Kidney epithelial cell (primary cell): ENCODE data around the gene LSS. TPM values are rescaled to one million over a fixed set of nuclear protein-coding genes. Genes with fewer than 3 reads are reported as not detected.
"Not testable (repeated sequence)": the region's sequence is repeated elsewhere in the genome, so short reads cannot be mapped to it uniquely, and the experiment has no call there.

Source experiments
- DNase-seq: peaks from one replicate; pipeline ENCODE4 v3.0.0-alpha.2; 2010; ENCODE audit warnings: low read depth
- H3K27me3 ChIP-seq: 2 replicates; pipeline ENCODE4 v1.6.0; 2011; ENCODE audit warnings: low read length; ENCODE audit not compliant: control insufficient read depth, insufficient read depth
- H3K36me3 ChIP-seq: 2 replicates; pipeline ENCODE4 v1.5.1; 2011; ENCODE audit warnings: low read length; ENCODE audit not compliant: control insufficient read depth, insufficient read depth
- H3K4me3 ChIP-seq: 2 replicates; pipeline ENCODE4 v1.5.1; 2011; ENCODE audit warnings: low read depth, mild to moderate bottlenecking, control low read depth, low read length
- CTCF ChIP-seq: IDR thresholded peaks from 2 replicates; pipeline ENCODE4 v1.5.1; 2011; ENCODE audit warnings: mild to moderate bottlenecking, moderate library complexity, low read length, control low read depth, inconsistent platforms; ENCODE audit not compliant: insufficient read depth, poor library complexity, severe bottlenecking
- total RNA-seq: library from RNA; depleted of rRNA; stranded (reverse); fragments of >200 nt; gene quantifications from 2 replicates; pipeline ENCODE4 v1.2.3, GENCODE V29; 2015

Gene LSS
- total RNA-seq, 1 donor from 2014 or later: 74.5 TPM

GRCh38 chr21:46203203-46203600 lies 25.4 kb downstream of the LSS start:
- Histone ChIP-seq H3K36me3 (peaks cover 2% of the 10 kb centered on the region), H3K4me3 (no peak overlapping the region), H3K27me3 (no peaks in the 10 kb centered on the region)
- TF ChIP-seq CTCF: no peak
- DNase-seq: no peak

DNA sequence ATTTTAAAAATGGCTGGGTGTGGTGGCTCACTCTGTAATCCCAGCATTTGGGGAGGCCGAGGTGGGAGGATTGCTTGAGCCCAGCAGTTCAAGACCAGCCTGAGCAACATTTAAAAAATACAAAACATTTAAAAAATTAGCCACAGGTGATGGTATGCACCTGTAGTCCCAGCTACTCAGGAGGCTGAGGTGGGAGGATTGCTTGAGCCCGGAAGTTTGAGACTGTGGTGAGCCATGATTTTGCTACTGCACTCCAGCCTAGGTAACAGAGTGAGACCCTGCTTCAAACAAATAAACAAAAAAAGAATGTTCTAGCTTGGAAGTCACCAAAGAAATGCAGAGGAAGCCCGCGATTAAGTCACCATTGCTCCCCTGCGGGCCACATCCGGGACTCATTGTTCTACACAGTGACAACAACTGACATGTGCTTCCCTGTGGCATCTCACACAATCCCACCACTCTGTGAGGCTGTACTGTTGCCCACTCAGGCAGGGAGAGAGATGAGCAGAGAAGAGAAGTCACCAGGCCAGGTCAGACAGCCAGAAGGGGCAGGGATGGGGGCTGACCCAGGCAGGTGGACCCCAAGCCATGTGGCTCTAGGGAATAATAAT lies 25.9 kb downstream of the LSS start:
- Histone ChIP-seq H3K4me3 (no peak overlapping the region), H3K36me3 (peaks cover 2% of the 10 kb centered on the region), H3K27me3 (no peaks in the 10 kb centered on the region)
- TF ChIP-seq CTCF: no peak
- no peak for DNase-seq

- H3K4me3 ChIP-seq: not testable (repeated sequence)
Measured at GRCh38 chr21:46200877-46201803, 27.4 kb downstream of the LSS start.

DNA sequence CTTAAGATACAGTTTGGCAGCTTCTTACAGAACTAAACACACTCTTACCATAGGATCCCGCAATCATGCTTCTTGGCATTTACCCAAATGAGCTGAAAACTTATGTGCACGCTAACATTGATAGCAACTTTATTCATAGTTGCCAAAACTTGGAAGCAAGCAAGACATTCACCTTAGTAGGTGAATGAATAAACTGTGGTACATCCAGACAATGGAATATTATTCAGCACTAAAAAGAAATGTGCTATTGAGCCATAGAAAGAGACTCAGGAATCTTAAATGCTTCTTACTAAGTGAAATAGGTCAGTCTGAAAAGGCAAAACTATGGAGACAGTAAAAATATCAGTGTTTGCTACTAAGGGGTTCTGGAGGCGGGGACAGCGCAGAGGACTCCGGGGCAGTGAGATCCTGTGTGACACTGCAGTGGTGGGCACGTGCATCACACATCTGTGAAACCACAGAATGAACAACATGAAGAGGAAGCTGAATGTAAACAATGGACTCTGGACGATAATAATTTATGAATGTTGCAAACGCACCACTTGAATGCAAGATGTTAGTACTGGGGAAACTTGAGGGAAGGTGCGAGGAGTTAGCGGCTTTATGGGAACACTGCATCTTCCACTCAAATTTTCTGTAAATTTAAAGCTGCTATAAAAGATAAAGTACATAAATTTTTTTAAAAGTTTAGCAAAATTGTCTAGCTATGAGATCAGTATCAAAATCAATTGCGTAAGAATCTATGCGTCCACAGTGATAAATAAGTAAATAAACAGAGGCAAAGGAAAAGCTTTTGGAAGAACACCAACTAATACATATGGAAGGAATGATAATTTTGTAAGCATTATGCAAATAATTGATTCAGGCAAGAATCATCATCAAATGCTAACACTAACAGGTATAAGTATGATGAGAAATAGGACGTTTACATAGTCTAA lies 28.9 kb downstream of the LSS start:
- TF ChIP-seq CTCF: no peak
- no peaks in the 10 kb centered on the region for H3K27me3 ChIP-seq
- H3K4me3 ChIP-seq: no peak overlapping the region
- no peak for DNase-seq
- H3K36me3 ChIP-seq: peaks cover 3% of the 10 kb centered on the region

More at GRCh38 chr21:46200877-46201803, 27.4 kb downstream of the LSS start:
- not testable (repeated sequence) for H3K27me3 ChIP-seq, H3K36me3 ChIP-seq, DNase-seq

DNA sequence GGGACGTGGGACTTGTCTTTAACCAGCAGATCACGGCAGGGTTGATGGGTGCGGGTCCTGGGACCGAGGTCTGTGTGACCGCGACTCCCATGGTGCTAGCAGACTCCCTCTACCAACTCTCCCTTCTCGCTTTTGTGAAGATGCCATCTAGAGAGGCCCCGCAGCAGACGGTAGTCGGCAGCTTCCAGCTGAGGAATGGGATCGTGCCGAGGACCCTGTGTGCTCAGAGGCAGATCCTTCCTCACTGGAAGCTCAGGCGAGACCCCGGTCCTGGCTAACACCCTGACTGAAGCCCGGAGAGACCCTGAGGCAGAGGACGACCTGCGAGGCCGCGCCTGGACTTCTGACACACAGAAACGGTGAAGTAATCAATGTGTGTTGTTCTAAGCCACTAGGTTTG lies 31.8 kb downstream of the LSS start:
- no peak for TF ChIP-seq CTCF
- peaks cover 6% of the 10 kb centered on the region for H3K36me3 ChIP-seq

More for the DNA sequence above, 31.8 kb downstream of the LSS start:
- Histone ChIP-seq H3K4me3 (no peak overlapping the region), H3K27me3 (no peaks in the 10 kb centered on the region)
- no peak for DNase-seq
